ENCODE measurements around the gene RNF175.
A peak's percentile ranks its signal among the peaks of the same experiment; 100 is the strongest.

The RNF175 gene

GRCh38 chr4:153806073-153806472 is 46.2 kb upstream of the RNF175 start:
- no peaks in the 10 kb centered on the region for H3K79me2 ChIP-seq (ENCODE audit: low read length)
- H3K4me2 ChIP-seq (ENCODE audit: low read depth, low read length), result no peak overlapping the region
- H4K20me1 ChIP-seq (ENCODE audit: insufficient read depth, low read length), result no peaks in the 10 kb centered on the region
- no peak overlapping the region for H3K9ac ChIP-seq (ENCODE audit: low read length)
- no peaks in the 10 kb centered on the region for H3K4me1 ChIP-seq (ENCODE audit: low read length)
- no peak overlapping the region for H3K4me3 ChIP-seq (ENCODE audit: low read length)
- H3K9me2 ChIP-seq (replicated peaks; ENCODE audit: insufficient read depth, low read length), result no peaks in the 10 kb centered on the region
- no peaks in the 10 kb centered on the region for H3K27me3 ChIP-seq (replicated peaks; ENCODE audit: insufficient read depth, low read length)
- no peaks in the 10 kb centered on the region for H3K36me3 ChIP-seq (replicated peaks; ENCODE audit: insufficient read depth, low read length)
- no peak overlapping the region for H2AFZ ChIP-seq (ENCODE audit: low read length)
- H3K9me3 ChIP-seq (replicated peaks; ENCODE audit: insufficient read depth, low read length), result no peaks in the 10 kb centered on the region
- DNase-seq, result no peak
- H3K27ac ChIP-seq (ENCODE audit: low read length), result no peak overlapping the region
- H3F3A ChIP-seq (ENCODE audit: insufficient read depth, low read length), result no peaks in the 10 kb centered on the region
- TF ChIP-seq CTCF (IDR thresholded peaks at IDR 0.05; ENCODE audit: low read length), result no peak

GRCh38 chr4:153804722-153805121 is 44.9 kb upstream of the RNF175 start:
- no peak overlapping the region for H3K4me2 ChIP-seq (ENCODE audit: low read depth, low read length)

GRCh38 chr4:153799694-153800074 is 39.9 kb upstream of the RNF175 start:
- no peak for DNase-seq
- no peaks in the 10 kb centered on the region for H3F3A ChIP-seq (ENCODE audit: insufficient read depth, low read length)
- H3K27me3 ChIP-seq (replicated peaks; ENCODE audit: insufficient read depth, low read length), result no peaks in the 10 kb centered on the region
- H4K20me1 ChIP-seq (ENCODE audit: insufficient read depth, low read length), result no peaks in the 10 kb centered on the region
- H3K36me3 ChIP-seq (replicated peaks; ENCODE audit: insufficient read depth, low read length), result no peaks in the 10 kb centered on the region
- H3K9ac ChIP-seq (ENCODE audit: low read length), result no peak overlapping the region
- TF ChIP-seq CTCF (IDR thresholded peaks at IDR 0.05; ENCODE audit: low read length), result no peak
- no peak for TF ChIP-seq EZH2 (optimal IDR thresholded peaks at IDR 0.05; ENCODE audit: low read depth, low read length)
- no peak for TF ChIP-seq EZH2phosphoT487 (IDR thresholded peaks at IDR 0.05; ENCODE audit: low read length)
- H3K79me2 ChIP-seq (ENCODE audit: low read length), result no peaks in the 10 kb centered on the region
- no peak overlapping the region for H3K4me3 ChIP-seq (ENCODE audit: low read length)
- H3K4me2 ChIP-seq (ENCODE audit: low read depth, low read length), result no peak overlapping the region
- no peaks in the 10 kb centered on the region for H3K4me1 ChIP-seq (ENCODE audit: low read length)
- H2AFZ ChIP-seq (ENCODE audit: low read length), result no peak overlapping the region
- no peaks in the 10 kb centered on the region for H3K9me3 ChIP-seq (replicated peaks; ENCODE audit: insufficient read depth, low read length)
- no peaks in the 10 kb centered on the region for H3K9me2 ChIP-seq (replicated peaks; ENCODE audit: insufficient read depth, low read length)
- H3K27ac ChIP-seq (ENCODE audit: low read length), result no peak overlapping the region

More at GRCh38 chr4:153804722-153805121, 44.9 kb upstream of the RNF175 start:
- TF ChIP-seq EZH2phosphoT487 (IDR thresholded peaks at IDR 0.05; ENCODE audit: low read length), result no peak
- no peak for TF ChIP-seq CTCF (IDR thresholded peaks at IDR 0.05; ENCODE audit: low read length)
- TF ChIP-seq EZH2 (optimal IDR thresholded peaks at IDR 0.05; ENCODE audit: low read depth, low read length), result no peak
- H3K27ac ChIP-seq (ENCODE audit: low read length), result no peak overlapping the region
- no peak overlapping the region for H3K9ac ChIP-seq (ENCODE audit: low read length)
- no peaks in the 10 kb centered on the region for H3K79me2 ChIP-seq (ENCODE audit: low read length)
- H3K27me3 ChIP-seq (replicated peaks; ENCODE audit: insufficient read depth, low read length), result no peaks in the 10 kb centered on the region
- peak; percentile 11 for DNase-seq
- H2AFZ ChIP-seq (ENCODE audit: low read length), result no peak overlapping the region
- no peaks in the 10 kb centered on the region for H3K36me3 ChIP-seq (replicated peaks; ENCODE audit: insufficient read depth, low read length)
- H3K4me3 ChIP-seq (ENCODE audit: low read length), result no peak overlapping the region
- H3K4me1 ChIP-seq (ENCODE audit: low read length), result no peaks in the 10 kb centered on the region
- no peaks in the 10 kb centered on the region for H3K9me2 ChIP-seq (replicated peaks; ENCODE audit: insufficient read depth, low read length)
- no peaks in the 10 kb centered on the region for H3F3A ChIP-seq (ENCODE audit: insufficient read depth, low read length)
- no peaks in the 10 kb centered on the region for H4K20me1 ChIP-seq (ENCODE audit: insufficient read depth, low read length)
- H3K9me3 ChIP-seq (replicated peaks; ENCODE audit: insufficient read depth, low read length), result no peaks in the 10 kb centered on the region
